Measurements from ENCODE around the gene CHRNB2. TPM values are rescaled to one million over a fixed set of nuclear protein-coding genes. Genes with fewer than 3 reads are reported as not detected.

The CHRNB2 gene
- total RNA-seq, 4 donors from 2014 or later, result not detected

GRCh38 chr1:154536570-154536969, 31.0 kb upstream of the CHRNB2 start:
- DNase-seq (no peak), ATAC-seq (no peak)
- no peak for TF ChIP-seq POLR2A (IDR thresholded peaks at IDR 0.05)
- no peak for TF ChIP-seq CTCF (IDR thresholded peaks at IDR 0.05 in 4 of 5, conservative IDR thresholded peaks at IDR 0.05 in 1 of 5)
- Histone ChIP-seq H3K27me3 (no peaks in the 10 kb centered on the region), H3K27ac (no peak overlapping the region), H3K36me3 (no peaks in the 10 kb centered on the region), H3K4me1 (no peaks in the 10 kb centered on the region), H3K4me3 (no peak overlapping the region), H3K9me3 (no peaks in the 10 kb centered on the region)
- intact Hi-C loops (cut with DNase I; ENCODE audit: low total_unique reads) (no loop called here), in situ Hi-C loops (cut with MboI; ENCODE audit: low sequenced_read_pairs in 4 of 4) (no loop called here)

DNA sequence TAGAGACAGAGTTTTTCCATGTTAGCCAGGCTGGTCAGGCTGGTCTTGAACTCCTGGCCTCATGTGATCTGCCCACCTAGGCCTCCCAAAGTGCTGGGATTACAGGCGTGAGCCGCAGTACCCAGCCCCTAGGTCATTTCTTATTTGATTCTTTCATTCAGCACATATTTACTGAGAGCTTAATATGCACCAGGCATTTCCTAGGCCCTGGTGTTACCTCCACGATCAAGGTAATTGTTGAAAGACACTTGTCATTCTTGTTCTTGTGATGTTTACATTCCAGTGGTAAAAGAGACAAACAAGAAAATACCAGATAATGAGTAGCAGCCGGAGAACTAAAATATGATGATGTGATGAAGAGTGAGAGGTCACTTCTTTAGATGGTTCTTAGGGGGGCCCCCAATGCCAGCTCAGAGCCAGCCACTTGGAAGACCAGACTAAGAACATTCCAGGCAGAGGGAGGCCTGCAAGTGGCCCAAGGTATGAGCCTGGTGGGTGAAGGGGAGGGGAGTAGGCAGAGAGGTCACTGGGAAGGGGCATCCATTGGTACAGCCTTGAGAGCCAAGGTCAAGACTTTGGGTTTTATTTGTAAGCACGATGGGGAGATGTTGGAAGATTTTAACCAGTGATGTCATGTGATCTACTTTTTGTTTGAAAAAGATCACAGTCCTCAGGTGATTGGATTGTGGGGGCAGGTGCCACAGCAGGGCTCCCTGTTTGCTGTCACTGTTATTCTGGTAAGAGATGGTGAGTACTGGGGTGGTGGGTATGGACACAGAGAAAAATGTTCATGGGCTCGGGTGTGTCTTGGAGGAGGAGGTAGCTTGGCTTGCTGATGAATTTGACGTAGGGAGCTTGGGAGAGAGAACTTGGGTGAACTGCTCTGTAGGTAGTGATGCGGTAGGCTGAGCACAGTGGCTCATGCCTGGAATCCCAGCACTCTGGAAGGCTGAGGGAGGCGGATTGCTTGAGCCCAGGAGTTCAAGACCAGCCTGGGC, 27.8 kb upstream of the CHRNB2 start:
- no peak overlapping the region for H3K27ac ChIP-seq
- no peaks in the 10 kb centered on the region for H3K9me3 ChIP-seq
- TF ChIP-seq POLR2A (IDR thresholded peaks at IDR 0.05) (no peak), CTCF (IDR thresholded peaks at IDR 0.05 in 4 of 5, conservative IDR thresholded peaks at IDR 0.05 in 1 of 5) (no peak)
- in situ Hi-C loops (cut with MboI; ENCODE audit: low sequenced_read_pairs in 4 of 4), result loop anchor here in 3 of 4 donors (10.0 kb wide), 1 partner anchor 55 kb away; no protein-coding TSS in a partner anchor
- intact Hi-C loops (cut with DNase I; ENCODE audit: low total_unique reads), result no loop called here
- H3K36me3 ChIP-seq, result no peaks in the 10 kb centered on the region
- H3K4me3 ChIP-seq, result no peak overlapping the region
- no peak for ATAC-seq
- DNase-seq, result no peak
- no peaks in the 10 kb centered on the region for H3K4me1 ChIP-seq
- no peaks in the 10 kb centered on the region for H3K27me3 ChIP-seq

DNA sequence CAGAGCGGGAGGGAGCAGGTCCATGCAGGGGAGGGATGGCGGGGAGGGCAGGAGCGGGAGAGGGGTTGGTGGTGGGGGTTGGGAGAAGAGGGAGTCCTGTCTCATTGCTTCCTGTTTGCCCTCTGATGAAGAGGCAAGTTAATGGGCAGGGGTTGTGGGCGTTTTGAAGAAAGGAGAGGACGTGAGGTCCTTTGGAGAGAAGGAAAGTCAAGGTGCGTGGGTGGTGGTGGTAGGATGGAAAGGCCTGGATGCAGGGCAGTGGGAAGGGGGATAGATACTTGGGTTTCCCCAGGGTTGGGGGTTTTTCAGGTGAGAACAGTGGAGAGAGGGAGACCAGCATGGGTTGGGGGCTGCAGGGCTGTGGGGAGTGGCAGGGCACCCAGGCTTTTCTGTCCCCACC, 26.3 kb upstream of the CHRNB2 start:
- Histone ChIP-seq H3K4me3 (no peak overlapping the region), H3K9me3 (no peaks in the 10 kb centered on the region), H3K36me3 (no peaks in the 10 kb centered on the region), H3K4me1 (no peaks in the 10 kb centered on the region), H3K27ac (no peak overlapping the region), H3K27me3 (no peaks in the 10 kb centered on the region)
- DNase-seq (no peak), ATAC-seq (no peak)
- TF ChIP-seq POLR2A (IDR thresholded peaks at IDR 0.05) (no peak), CTCF (IDR thresholded peaks at IDR 0.05 in 4 of 5, conservative IDR thresholded peaks at IDR 0.05 in 1 of 5) (no peak)
- intact Hi-C loops (cut with DNase I; ENCODE audit: low total_unique reads) (no loop called here), in situ Hi-C loops (cut with MboI; ENCODE audit: low sequenced_read_pairs in 4 of 4) (loop anchor here in 3 of 4 donors (10.0 kb wide), 1 partner anchor 56 kb away; no protein-coding TSS in a partner anchor)

- Histone ChIP-seq H3K4me1 (no peaks in the 10 kb centered on the region), H3K27ac (no peak overlapping the region), H3K9me3 (no peaks in the 10 kb centered on the region), H3K4me3 (no peak overlapping the region), H3K27me3 (no peaks in the 10 kb centered on the region), H3K36me3 (peaks cover 0 to 30% of the 10 kb centered on the region in 2 donors)
- intact Hi-C loops (cut with DNase I; ENCODE audit: low total_unique reads) (loop anchor here (1.0 kb wide), 1 partner anchor 66 kb away; no protein-coding TSS in a partner anchor), in situ Hi-C loops (cut with MboI; ENCODE audit: low sequenced_read_pairs in 4 of 4) (loop anchor here in 3 of 4 donors (10.0 kb wide), 1 partner anchor 62 kb away; no protein-coding TSS in a partner anchor)
- peak; percentile 59 to 82 (median 63) for TF ChIP-seq CTCF (IDR thresholded peaks at IDR 0.05 in 4 of 5, conservative IDR thresholded peaks at IDR 0.05 in 1 of 5)
- TF ChIP-seq POLR2A (IDR thresholded peaks at IDR 0.05), result no peak
- ATAC-seq (peak; percentile 48 to 86), DNase-seq (peak in 1 of 2 donors; percentile 43)
Observed at GRCh38 chr1:154546264-154547063, 21.1 kb upstream of the CHRNB2 start.

Measured in gastrocnemius medialis (tissue), 4 donors.